HG02798 (cell line): Measurements from ENCODE around the gene RND3.

Experiments
- ATAC-seq: cut with Tn5 transposase; IDR thresholded peaks from one replicate; pipeline ENCODE4 v1.9.1; 2021; ENCODE audit warnings: mild to moderate bottlenecking; ENCODE audit not compliant: unreplicated experiment, poor library complexity

RND3 gene

DNA sequence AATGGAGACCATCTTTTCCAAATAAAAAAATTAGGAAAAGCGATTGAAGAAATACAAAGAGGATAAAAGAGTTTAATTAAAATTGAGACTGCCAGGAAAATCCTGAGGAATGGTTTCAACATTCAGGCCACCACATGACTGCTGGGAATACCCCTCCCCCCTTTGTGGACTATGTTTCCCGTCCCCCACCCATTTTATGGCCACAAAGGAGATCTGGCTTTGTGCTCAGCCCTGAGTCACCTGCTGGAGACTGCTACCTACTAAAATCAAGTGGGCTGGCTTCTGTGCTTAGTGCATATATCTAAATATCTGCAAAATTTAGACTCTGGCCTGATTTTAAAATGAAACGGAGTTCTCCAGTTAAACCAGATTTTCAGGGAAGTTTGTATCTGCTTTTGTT is 10.1 kb downstream of the RND3 start:
- ATAC-seq, result no peak

DNA sequence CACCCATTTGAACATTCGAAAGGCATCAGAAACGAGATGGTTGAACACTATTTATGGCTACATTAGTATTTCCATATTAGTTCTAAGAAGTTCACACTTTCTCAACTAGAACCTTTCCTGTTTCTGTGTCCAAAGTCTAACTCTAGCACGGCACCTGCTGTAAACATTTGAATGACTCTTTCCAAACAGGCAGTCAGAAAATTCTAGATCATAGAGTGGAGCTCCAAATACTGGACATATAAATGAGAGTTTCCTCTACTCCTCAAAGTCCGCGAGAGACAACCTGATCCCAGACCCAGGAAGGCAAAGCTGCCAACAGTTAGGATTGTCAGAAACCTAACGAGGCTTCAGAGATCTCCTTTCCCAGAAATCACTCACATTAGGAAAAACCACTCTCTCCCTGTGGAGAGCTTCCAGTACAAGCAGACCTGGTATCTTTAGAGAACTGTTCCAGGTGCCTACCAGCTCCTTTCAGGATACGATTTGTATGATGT is 10.6 kb downstream of the RND3 start:
- ATAC-seq, result peak; percentile 50

DNA sequence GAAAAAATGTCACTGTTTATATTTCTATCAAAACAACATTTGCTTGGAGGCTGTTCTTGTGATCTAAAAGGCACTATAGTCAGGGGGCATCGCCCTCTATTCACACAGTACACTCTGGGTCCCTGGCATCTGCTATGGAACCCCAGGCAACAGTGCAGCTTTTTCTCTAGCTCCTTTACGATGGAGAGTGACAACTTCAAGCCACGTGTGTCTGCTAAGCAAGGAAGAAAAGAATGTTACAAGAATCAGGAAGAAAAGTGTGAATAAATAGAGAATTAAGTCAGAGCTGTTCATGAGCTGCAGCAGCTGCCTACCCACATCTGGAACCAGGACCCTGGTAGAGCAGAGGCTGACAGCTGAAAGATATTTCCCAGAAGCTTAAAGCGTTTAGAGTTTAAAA is 11.2 kb downstream of the RND3 start:
- ATAC-seq, result no peak

DNA sequence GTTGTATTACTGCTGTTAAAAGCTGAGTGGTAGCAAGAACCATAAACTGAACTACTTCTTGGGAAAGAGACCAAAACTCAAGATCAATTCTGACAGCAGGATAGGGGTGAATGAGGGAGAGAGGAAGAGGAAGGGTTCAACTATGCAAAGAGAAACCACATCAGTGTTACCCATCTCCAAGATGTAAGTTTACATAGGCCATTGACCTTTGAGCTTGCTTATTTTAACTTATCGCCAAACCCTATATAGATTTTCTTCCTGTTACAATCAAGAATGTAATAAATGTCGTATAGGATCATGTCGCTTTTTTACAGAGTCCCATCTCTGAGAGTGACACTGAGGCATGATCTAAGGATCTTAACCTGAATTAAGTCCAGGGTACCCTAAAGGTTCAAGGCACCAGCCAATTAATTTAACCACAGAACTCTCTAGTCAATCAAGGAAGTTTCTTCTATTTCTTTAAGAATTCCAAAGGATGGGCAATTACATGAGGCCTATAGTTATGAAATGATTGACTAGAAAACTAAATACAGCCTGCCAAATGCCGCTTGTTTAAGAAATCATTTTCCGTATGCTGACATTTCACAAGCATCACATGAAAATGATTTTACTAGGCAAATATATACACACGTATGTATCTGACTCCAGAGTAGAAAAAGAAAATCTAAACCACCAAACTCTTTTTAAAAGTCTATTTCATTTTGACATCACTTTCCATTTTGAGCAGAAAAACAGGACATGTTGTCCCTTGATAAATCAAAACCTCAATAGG is 11.8 kb downstream of the RND3 start:
- no peak for ATAC-seq

DNA sequence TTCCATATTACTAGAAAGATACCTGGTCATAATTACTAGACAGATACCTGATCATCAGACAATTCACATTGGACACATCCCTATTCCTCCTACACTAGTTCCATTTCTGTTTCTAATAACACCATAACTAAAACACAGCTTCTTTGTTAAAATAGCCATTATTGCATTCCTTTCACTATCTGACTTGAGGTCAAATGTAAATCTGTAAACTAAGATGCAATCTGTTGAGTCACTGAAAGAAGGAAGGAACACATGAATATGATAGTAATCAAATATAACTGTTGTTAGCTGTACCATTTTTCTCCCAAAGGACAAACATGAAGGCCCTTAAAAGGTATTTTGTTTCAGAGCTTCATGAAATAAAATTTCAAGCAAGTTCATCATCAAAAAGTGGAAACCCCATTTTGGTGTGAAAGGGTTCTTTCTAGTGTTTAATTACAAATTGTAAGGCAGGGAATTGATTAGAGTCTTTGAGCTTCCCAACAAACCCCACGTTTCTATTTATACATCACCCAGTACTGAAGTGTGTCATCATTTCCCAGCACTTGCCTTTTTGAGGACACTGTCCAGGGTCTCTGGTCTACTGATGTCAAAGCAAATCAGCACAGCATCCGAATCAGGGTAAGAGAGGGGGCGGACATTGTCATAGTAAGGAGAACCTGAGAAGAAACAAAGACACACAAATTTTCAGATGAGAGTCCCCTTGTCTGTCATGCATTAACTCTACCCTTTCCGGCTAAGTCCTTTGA is 13.0 kb downstream of the RND3 start:
- no peak for ATAC-seq

DNA sequence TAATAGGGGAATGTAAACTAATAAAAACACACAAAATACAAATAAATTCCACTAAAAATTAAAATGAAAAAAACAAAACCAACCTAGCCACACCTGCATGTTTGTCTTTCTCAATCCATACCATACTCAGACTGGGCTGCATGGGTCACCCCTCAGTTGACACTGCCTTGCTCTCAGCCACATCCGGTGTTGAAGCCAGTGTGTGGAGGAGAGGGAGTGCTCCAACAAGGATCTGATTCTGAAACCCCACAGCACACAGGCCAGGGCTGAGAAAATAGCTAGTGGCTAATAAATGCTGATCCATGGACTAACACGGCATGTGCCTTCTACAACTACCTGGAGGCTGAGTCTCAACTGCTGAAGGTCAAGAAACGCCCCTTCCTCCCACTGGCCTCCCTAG is 13.7 kb downstream of the RND3 start:
- ATAC-seq, result no peak

DNA sequence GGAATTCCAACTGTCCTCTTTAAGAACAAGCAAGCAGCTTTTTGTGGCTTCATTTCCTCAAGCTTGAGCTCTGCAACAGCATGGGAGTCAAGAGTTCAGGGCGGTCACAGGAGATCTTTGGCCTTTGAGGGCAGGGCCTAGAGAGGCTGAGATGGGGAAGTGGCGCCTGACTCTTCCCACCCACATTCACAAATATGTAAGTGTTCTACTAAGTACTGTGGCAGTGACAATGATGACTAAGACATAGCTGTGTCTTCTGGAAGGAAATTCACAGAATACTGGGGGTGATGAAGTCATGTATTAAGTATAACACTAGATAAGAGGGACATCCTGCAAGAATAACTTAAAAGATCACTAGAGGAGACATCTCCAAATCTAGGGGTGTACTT is 15.0 kb downstream of the RND3 start:
- peak; percentile 84 for ATAC-seq

DNA sequence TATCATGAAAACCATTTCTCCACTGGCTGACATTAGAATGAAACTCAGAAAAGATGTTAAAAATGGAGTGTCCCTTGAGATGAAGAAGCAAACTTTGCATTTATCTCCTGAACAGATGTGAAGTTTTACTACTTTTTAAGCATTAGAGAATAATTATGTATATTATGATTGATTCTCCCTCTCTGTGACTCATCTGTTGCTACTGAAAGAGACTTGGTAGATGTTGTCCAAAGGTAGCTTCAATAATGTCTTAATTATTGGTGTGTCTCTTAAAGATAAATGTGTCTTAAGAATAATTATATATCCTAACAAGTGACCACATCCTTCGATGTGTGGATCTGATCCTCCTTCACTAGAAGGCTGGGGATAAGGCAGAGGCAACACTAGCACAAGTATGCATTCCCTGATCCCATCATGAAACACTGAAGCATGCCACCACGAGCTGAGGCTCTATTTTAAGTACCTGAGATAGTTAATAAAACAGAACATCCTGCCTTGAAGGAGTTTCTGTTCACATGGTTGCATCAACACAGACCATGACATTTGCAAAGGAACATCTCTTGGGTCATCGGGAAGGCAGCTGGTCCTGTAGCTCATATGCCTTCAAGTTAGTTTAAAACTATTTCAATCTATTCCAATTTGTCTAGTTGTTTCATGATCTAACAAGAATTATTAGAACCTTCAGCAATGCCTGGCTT is 15.5 kb downstream of the RND3 start:
- ATAC-seq, result no peak

DNA sequence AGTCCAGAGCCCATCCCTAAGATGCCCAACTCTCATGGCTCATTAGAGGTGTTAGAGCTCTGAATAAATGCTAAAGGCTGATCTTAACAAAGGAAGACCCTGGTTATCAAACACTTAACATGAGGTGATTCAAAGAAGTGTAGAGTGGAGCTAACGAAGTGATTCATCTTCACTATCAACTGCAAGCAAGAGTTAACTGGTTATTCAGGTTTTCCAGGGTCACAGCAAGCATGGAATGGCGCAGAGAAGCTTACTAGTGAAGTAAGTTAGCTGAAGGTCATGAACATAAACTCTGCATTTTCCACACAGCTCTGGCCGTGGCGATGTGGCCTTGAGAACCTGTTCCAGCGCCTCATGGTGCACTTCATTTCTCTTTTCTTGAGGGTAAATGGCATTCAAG is 17.0 kb downstream of the RND3 start:
- ATAC-seq, result no peak

DNA sequence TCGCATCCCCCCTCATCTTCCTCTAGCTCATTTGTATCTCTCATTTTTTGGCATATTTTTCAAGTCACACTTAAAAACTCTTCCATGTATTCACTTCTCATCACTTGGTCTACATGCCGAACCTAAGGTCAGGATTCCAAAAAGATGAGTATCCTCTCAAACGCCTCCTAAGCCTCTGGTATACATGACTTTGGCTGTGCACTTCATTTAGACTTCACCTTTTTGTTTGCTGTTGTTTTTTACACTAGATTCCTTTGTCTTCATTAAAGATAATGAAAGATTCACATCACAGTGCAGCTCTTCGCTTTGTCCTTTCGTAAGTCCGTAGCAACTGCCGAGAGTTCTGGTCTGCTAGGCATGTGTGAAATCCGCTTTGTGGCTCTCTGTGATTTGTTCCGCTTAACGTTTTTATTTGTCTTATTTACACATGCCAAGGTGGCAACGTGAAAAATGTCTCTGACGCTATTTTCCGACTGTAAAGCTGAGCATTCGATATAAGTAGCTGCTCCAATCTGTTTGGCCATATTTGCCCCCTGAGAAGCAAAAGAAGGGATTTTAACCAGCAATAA is 17.7 kb downstream of the RND3 start:
- no peak for ATAC-seq

DNA sequence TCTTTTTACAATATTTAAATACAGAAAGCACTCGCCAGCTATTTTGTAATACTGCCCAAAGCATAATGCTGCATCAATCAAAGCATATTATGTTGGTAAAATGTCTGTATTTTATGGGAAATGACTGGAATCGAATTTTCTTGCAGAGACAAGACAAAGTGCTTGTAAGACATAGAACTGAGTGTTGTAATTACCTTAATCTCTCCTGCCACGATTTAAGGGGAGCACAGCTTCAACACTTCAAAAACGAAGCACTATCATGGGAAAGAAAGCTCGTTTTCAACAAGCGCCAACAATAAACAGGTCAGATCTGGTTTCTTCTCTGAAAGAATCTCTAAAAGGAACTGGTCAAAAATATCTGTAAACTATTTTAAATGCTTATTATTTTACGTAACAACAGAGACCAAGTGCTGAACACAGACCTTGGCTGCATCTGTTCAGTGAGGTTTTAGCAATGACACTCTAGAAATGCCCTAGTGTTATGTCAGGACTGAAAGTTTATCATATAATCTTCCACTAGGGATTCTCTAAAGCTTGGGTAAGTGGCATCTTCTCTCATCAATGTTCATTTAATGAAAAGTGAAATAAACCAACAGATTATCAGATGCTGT is 19.0 kb downstream of the RND3 start:
- no peak for ATAC-seq

DNA sequence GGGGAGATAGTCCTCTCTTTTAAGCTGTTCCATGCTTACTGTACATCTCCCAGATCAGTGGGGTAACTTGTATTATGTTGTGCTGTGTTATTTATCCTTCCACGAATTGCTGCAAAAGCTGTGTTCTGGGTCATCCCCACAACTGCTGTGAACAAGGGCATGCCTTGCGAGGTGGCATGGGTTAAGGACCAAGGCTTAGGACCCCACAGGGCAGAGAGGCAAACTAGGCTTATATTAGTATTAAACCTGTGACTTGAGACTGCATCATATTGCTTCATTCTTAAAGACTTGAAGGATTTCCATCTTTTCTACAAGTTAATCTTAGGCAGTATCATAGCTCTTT is 19.9 kb downstream of the RND3 start:
- no peak for ATAC-seq

DNA sequence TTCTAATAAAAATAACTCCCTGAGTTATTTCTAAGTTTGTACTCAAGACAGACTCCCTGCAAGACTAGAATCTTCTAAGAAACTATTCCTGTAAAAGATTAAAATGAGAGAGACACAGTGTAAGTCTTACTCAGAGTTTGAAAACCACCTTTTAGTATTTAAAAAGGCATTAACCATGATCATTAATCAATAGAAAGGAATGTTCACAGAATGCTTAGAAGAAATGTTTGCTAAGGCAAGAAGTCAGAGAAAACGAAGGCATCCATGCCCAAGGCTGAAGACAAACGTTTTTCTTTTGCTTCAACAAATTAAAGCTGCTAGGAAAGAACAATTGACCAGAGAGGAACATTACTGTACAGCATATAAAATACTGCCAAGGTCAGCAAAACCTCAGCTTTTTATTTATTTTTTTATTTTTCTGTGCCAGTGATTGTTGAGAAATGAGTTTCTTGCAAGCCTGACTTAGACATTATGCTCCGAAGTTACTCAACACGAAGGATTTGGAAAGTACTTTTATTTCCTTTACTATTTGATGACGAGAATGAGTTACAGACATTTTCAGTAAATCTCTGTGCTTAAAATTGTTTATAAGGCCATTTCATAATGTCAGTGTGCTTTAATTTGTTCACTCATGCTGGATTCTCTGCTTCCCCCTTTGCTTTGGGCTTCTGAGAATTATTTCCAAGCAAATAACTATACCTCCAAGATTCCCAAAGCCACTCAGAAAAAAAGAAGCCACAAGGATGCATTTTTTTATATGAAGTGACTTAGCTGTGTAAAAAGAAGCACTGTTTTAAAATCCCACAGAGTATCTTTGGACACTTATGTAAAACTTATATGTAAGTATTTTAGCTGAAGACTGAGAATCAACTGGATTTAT is 20.5 kb downstream of the RND3 start:
- no peak for ATAC-seq

DNA sequence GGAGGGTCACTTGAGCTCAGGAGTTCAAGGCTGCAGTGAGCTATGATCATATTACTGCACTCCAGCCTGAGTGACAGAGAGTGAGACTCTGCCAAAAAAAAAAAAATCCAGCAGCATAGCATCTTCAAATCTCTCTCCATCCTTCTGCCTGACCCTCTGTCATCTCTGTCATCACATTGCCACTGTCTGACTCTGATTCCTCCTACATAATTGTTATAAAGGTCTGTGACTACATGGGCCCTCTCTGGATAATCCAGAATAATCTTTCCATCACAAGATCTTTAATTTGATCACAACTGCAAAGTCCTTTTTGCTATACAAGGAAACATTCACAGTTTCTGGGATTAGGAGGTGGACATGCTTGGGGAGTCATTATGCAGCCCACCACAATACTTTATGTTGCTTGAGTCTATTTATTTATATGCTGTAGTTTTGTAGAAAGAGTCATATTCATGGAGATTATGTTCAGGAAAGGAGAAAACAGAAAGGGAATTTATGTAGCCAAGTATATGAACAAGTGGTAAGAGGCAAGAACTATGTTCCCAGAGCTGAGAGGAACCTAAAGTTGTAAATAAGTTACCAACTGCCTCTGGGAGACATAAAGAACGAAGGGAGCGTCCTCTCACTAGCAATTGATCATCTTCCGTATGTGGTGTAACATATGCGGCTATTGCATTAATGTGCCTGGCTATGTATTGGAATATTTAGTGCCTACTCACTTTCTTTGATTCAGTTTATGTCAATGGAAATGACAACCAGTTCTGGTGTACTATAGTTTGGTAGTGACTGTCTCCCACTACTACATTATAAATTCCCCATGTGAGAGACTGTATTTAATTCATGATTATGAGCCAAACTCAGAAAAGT is 21.5 kb downstream of the RND3 start:
- ATAC-seq, result no peak

DNA sequence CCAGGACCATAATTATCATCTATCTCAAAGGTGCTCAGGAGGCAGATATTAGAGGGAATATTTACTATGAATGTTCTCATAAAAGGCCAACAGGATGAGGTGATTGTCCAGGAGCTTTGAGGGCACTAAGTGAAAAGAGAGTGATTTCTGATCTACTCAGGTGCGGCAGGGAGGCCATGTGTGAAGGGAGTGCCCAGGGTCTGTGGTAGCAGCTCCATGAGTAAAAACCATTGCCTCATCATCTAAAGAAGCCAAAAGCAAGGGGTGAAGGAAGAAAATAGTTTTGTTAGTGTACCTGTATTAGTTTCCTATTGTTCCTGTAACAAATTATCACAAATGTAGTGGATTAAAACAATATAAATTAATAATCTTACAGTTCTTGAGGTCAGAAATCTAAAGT is 22.5 kb downstream of the RND3 start:
- ATAC-seq, result no peak

DNA sequence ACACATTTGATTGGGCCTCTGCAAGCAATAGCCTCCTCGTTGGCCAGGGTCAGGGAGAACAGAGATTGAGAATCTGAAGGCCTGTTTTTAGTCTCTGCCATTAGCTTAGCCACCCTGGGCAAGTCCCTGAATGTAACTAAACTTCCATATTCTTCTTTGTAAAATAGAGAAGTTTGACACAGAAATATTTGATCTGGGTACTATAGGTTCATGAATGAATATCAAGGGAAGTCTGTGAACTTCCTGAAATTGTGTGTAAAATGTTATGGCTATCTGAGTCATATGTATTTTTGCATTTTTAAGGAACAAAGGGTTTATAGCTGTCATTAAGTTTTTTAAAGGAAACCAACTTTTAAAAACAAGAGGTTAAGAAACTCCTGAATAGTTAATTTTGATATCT is 23.2 kb downstream of the RND3 start:
- no peak for ATAC-seq

DNA sequence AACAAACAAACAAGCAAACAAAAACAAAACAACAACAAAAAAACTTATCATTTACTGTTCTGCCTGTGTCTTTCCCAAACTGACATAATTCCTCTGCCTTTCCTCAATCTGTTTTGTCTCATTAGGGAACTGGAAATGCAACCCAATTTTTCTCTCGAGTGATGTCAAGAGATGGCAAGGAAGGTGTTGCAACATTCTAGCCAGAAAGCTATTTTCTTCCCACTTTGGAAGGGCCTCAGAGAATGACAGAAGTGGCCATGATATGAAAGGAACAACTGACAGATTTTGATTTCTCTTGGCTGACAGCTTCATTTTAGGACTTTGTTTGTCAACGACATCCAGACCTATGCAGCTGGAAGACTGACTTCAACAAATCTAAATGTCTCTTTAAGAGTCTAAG is 24.7 kb downstream of the RND3 start:
- no peak for ATAC-seq

DNA sequence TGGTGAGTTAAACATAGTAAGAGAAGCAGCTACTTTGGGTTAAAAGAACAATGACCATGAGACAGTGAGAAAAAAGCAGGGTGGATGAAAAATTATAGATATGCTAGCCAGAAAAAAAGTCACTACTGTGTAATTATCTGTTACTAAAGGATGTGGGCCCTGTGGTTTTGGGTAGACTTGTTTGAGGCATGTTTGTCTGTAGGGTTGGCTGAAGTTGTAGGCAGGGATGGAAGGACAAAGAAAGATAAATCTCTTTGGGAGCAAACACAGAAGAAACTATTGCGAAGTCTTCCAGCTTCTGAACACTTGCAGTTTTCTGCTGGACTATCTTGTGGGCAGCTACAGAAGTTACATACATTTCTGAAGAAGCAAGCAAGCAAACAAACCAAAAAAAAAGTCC is 28.2 kb downstream of the RND3 start:
- no peak for ATAC-seq

DNA sequence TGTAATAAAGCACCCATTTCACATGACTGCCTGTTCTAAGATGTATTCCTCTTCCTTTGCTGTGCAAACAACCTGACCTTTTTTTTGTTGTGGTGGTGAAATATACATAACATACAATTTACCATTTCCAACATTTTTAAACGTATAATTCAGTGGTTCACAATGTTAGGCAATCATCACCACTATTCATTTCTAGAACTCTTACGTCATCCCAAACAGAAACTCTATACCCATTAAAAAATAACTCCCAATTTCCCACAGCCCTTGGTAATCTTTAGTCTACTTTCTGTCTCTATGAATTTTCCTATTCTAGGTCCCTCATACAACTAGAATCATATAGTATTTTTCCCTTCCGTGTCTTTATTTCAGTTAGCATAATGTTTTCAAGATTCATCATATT is 36.7 kb downstream of the RND3 start:
- ATAC-seq, result no peak
